PFSK-1 (cell line): ENCODE results near the gene COL23A1.

ENCODE experiments used
- FOXP2 ChIP-seq: optimal IDR thresholded peaks from 2 replicates; pipeline ENCODE3; 2011; ENCODE audit warnings: borderline replicate concordance, control low read depth, inconsistent platforms; ENCODE audit not compliant: insufficient read depth; ENCODE audit errors: extremely low read length, extremely low read depth
- POLR2AphosphoS5 ChIP-seq: IDR thresholded peaks from 2 replicates; pipeline ENCODE4 v1.6.1; 2012; ENCODE audit warnings: low read depth, mild to moderate bottlenecking, control low read depth, low read length, moderate library complexity
- SIN3A ChIP-seq: IDR thresholded peaks from 2 replicates; pipeline ENCODE4 v1.6.1; 2012; ENCODE audit warnings: mild to moderate bottlenecking, low read length, moderate library complexity, borderline replicate concordance; ENCODE audit not compliant: insufficient read depth
- TAF1 ChIP-seq: IDR thresholded peaks from 2 replicates; pipeline ENCODE4 v1.6.1; 2012; ENCODE audit warnings: low read length, control low read depth, borderline replicate concordance; ENCODE audit not compliant: insufficient read depth
- TF ChIP-seq, protein P1 (sequence below), 2 experiments: IDR thresholded peaks; 2 replicates each; pipeline versions ENCODE4 v1.6.1 to v1.8.0; 2011 to 2012; ENCODE audit warnings: low read depth in 2 of 2, low read length in 2 of 2, control low read depth in 1 of 2, inconsistent platforms in 1 of 2, mild to moderate bottlenecking in 1 of 2, moderate library complexity in 1 of 2; ENCODE audit not compliant: insufficient read depth in 1 of 2

The COL23A1 gene

GRCh38 chr5:178391480-178391879 lies 198.7 kb downstream of the COL23A1 start:
- TF ChIP-seq FOXP2 (no peak), POLR2AphosphoS5 (no peak), TAF1 (no peak), SIN3A (no peak)
- TF ChIP-seq, protein P1, sequence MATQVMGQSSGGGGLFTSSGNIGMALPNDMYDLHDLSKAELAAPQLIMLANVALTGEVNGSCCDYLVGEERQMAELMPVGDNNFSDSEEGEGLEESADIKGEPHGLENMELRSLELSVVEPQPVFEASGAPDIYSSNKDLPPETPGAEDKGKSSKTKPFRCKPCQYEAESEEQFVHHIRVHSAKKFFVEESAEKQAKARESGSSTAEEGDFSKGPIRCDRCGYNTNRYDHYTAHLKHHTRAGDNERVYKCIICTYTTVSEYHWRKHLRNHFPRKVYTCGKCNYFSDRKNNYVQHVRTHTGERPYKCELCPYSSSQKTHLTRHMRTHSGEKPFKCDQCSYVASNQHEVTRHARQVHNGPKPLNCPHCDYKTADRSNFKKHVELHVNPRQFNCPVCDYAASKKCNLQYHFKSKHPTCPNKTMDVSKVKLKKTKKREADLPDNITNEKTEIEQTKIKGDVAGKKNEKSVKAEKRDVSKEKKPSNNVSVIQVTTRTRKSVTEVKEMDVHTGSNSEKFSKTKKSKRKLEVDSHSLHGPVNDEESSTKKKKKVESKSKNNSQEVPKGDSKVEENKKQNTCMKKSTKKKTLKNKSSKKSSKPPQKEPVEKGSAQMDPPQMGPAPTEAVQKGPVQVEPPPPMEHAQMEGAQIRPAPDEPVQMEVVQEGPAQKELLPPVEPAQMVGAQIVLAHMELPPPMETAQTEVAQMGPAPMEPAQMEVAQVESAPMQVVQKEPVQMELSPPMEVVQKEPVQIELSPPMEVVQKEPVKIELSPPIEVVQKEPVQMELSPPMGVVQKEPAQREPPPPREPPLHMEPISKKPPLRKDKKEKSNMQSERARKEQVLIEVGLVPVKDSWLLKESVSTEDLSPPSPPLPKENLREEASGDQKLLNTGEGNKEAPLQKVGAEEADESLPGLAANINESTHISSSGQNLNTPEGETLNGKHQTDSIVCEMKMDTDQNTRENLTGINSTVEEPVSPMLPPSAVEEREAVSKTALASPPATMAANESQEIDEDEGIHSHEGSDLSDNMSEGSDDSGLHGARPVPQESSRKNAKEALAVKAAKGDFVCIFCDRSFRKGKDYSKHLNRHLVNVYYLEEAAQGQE (IDR thresholded peaks at IDR 0.05; ENCODE audit: insufficient read depth in 1 of 2, low read depth in 2 of 2, low read length in 2 of 2): no peak

- TF ChIP-seq TAF1: no peak
Measured at GRCh38 chr5:178389796-178390195, 200.4 kb downstream of the COL23A1 start.

GRCh38 chr5:178389026-178389729 lies 201.0 kb downstream of the COL23A1 start:
- TF ChIP-seq TAF1 (no peak), POLR2AphosphoS5 (no peak), FOXP2 (no peak), SIN3A (no peak)
- TF ChIP-seq, protein P1 (IDR thresholded peaks at IDR 0.05; ENCODE audit: insufficient read depth in 1 of 2, low read depth in 2 of 2, low read length in 2 of 2): no peak

DNA sequence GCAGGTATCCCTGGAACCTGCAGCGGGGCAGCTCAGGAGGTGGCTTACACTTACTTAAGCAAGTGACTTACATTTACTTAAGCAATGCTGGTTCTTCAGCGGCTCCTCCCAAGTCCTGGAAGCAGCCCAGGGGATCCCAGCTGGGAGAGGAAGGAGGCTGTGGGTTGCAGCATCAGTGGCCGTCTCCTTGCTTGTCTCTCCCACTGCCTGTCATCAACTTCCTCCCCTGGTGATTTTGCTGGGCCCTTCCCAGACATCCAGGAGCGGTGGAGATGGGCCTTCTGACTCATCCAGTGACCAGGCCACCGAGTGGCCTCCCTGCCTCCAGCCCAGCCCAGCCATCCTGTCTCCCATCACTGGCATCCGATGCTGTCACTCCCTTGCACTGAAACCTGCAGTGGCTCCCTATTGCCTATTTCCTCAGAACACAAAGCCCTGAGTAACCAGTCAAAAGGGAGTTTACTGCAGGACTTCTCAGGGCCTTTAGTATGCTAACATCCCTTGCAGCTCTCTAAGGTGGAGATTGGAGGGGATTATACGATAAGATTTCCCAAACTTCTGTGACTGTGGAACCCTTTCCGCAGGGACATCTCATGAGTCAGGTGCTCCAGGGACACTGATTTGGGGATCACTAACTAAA lies 201.7 kb downstream of the COL23A1 start:
- TF ChIP-seq FOXP2: no peak
- TF ChIP-seq, protein P1 (IDR thresholded peaks at IDR 0.05; ENCODE audit: insufficient read depth in 1 of 2, low read depth in 2 of 2, low read length in 2 of 2): no peak
- TF ChIP-seq TAF1: no peak

- TF ChIP-seq FOXP2 (no peak), TAF1 (no peak), POLR2AphosphoS5 (no peak), SIN3A (no peak)
- TF ChIP-seq, protein P1 (IDR thresholded peaks at IDR 0.05; ENCODE audit: insufficient read depth in 1 of 2, low read depth in 2 of 2, low read length in 2 of 2): no peak
Measured at GRCh38 chr5:178387856-178388190, 202.4 kb downstream of the COL23A1 start.
